LNCaP clone FGC (cell line): ENCODE results near the gene MAMLD1.
"Not testable (repeated sequence)": the region's sequence is repeated elsewhere in the genome, so short reads cannot be mapped to it uniquely, and the experiment has no call there.

ENCODE experiments used
- DNase-seq: peaks from one replicate; pipeline ENCODE4 v3.0.0-alpha.2; 2011; ENCODE audit warnings: low read depth
- H3K4me3 ChIP-seq: 2 replicates; pipeline ENCODE4 v1.5.1; 2011; ENCODE audit warnings: mild to moderate bottlenecking, low read depth, low read length, control low read depth
- TF ChIP-seq, protein P1 (sequence below): IDR thresholded peaks from 2 replicates; pipeline ENCODE4 v1.5.1; 2012; ENCODE audit warnings: mild to moderate bottlenecking; ENCODE audit not compliant: control insufficient read depth, insufficient read depth; ENCODE audit errors: extremely low read depth

Gene MAMLD1

DNA sequence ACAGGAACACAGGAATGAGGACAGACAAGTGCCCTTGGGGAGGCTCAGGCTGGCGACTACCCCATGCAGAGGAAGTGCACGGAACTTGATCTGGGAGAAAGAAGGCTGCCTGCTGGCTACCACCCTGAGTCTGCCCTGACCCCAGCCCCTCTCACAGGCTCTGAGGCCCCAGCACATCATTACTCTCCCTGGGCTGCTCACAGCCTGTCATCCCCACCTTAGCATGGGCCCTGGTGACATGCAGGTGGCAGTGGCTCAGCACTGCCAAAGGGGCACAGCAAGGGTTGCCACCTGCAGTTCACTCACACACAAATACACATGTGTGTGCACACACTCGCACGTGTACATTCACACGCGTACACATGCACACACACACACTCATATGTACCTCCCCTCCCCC, 26.1 kb upstream of the MAMLD1 start:
- no peak for DNase-seq
- H3K4me3 ChIP-seq = no peak overlapping the region
- TF ChIP-seq, protein P1, sequence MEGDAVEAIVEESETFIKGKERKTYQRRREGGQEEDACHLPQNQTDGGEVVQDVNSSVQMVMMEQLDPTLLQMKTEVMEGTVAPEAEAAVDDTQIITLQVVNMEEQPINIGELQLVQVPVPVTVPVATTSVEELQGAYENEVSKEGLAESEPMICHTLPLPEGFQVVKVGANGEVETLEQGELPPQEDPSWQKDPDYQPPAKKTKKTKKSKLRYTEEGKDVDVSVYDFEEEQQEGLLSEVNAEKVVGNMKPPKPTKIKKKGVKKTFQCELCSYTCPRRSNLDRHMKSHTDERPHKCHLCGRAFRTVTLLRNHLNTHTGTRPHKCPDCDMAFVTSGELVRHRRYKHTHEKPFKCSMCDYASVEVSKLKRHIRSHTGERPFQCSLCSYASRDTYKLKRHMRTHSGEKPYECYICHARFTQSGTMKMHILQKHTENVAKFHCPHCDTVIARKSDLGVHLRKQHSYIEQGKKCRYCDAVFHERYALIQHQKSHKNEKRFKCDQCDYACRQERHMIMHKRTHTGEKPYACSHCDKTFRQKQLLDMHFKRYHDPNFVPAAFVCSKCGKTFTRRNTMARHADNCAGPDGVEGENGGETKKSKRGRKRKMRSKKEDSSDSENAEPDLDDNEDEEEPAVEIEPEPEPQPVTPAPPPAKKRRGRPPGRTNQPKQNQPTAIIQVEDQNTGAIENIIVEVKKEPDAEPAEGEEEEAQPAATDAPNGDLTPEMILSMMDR = no peak

DNA sequence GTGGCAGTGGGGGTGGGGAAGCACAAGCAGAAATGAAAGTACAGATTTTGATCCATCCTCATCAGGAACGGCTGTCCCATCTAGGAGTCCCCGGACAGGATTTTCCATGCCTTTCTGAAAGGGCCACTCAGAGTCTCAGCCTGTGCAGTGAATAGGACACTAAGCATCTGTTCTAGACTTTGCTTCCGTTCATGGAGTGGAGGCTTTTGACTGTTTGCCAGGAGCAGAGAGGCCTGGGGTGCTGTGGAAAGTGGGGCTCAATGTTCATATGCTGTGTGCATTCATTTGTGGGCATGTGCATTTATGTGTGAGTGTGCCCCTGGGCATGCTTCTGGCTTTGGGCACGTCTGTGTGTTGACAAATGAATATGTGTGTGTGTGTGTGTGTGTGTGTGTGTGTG, 25.6 kb upstream of the MAMLD1 start:
- TF ChIP-seq, protein P1 = no peak
- no peak overlapping the region for H3K4me3 ChIP-seq
- no peak for DNase-seq

DNA sequence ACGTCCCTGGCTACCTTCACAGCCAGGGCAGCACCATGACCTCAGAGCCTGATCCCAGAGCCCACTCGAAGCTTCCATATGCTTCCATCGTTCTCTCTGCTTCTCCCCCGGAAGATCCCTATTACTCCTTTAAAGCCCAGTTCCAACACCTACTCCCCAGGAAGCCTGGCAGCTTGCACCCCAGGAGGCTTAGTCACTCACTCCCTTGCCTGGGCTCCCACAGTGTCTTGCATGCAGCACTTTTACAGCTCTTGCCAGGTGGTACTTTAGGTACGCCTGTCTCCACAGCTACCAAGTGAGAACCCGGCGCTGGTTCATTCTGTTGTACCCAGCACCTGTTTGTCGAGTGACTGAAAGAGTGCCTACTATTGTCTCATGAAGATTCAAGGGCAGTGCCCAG, 24.5 kb upstream of the MAMLD1 start:
- H3K4me3 ChIP-seq = no peak overlapping the region
- TF ChIP-seq, protein P1 = no peak
- DNase-seq = no peak

DNA sequence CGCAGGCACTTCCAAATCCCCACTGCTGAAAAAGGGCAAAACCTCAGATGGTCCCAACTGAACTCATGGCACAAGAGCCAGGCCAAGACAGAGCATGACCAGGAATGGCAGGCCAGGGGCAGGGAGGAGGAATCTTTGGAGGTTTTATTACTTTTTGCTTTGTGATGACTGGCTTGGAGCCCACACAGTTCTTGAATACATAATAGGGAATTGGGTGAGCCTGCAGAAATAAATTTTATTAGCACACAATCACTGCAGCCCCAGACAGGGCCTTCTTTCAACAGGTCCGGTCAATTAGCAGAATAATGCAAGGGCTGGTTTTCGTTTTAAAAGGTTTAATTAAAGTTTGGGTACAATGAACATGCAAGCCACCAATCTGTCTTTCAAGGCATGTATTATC, 23.4 kb upstream of the MAMLD1 start:
- no peak overlapping the region for H3K4me3 ChIP-seq
- DNase-seq = peak; percentile 18
- TF ChIP-seq, protein P1 = no peak

DNA sequence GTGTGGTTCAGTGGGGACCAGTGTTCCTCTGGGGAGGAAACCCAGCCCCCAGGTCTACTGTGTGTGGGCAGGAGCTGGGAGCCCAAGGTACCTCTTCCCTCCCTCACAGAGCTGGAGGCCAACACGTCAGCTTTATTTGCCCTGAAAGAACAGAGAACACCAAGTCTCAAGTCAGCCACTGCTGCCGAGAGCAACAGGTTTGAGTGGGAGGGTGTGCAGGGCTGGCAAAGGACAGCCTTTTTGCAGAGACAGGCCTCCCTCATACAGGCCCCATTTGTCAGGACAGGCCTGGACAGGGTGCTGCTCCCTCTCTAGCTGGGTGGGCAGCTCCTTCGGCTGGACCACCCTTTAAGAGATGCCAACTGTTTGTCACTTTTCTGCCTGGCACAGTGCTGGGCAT, 22.8 kb upstream of the MAMLD1 start:
- DNase-seq, H3K4me3 ChIP-seq: not testable (repeated sequence)

DNA sequence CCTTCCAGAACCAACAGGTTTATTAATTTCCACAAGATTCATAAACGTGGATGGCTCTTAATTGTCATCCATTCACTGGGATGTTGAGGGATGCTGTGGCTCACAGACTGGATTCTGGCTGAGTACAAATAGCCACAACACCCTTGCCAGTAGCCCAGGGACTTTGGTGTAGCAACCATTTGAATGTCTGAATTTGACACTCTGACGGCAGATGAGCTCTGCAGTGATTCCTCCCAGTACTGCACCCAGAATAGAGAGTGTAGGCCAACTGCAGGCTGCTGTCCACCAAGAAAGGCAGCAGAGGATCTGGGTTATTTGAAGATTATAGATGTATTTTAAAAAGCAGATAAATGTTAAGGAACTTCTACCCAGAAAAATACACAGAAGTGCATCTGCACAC, 15.6 kb upstream of the MAMLD1 start:
- no peak for DNase-seq
- H3K4me3 ChIP-seq = no peak overlapping the region
- TF ChIP-seq, protein P1 = no peak

DNA sequence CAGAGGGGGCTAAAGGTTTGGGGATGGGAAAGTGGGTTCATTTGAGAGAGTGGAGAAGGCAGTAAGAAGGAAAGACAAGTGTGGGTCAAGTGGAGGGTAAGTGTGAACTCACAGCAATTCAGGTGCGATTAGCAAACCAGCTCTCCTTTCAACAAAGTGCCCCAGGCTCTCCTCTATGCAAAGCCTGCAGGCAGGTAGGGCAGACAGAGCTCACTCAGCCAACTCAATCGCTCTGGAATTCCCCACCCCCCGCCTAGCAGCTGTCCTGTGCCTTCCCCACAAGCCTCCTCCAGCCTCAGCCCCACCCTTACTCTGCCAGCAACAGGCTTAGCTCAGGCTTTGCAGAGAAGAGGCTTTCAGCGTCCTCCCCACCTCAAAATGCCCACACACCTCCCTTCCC, 14.8 kb upstream of the MAMLD1 start:
- TF ChIP-seq, protein P1 = no peak
- H3K4me3 ChIP-seq = no peak overlapping the region
- no peak for DNase-seq

DNA sequence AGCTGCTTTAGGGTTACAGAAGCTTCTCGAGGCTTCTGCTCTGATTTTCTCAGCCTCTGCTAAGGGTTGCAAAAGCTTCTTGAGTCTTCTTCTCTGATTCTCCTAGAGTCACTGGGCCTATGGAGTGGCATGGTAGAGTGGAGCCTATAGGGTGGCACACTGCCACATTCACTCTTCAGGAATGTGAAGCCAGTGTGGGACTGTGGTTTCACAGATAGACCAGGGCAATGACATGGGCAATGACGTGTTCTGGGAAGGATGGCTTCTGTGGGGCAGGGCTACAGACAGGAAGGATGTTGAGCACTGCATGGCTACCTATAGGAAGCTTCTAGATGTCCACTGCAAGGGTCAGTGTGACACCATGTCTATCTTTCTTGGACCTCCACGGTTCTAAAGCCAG, 11.0 kb upstream of the MAMLD1 start:
- no peak overlapping the region for H3K4me3 ChIP-seq
- TF ChIP-seq, protein P1 = no peak
- no peak for DNase-seq
